Testis (tissue), 3 donors: Measurements from ENCODE around the gene PSMD1. TPM values are rescaled to one million over a fixed set of nuclear protein-coding genes. Genes with fewer than 3 reads are reported as not detected.

Source experiments
- DNase-seq: peaks from one replicate; pipeline ENCODE4 v3.0.0-alpha.2; 2019
- H3K27ac ChIP-seq, 2 donors: fragments of 200-600 bp; sonication (generic); one replicate each; pipeline ENCODE4 v1.5.1; 2019
- H3K27me3 ChIP-seq: fragments of 200-600 bp; sonication (generic); one replicate; pipeline ENCODE4 v1.5.1; 2019
- H3K36me3 ChIP-seq: fragments of 200-600 bp; sonication (generic); one replicate; pipeline ENCODE4 v1.5.1; 2017; ENCODE audit warnings: low read depth; ENCODE audit errors: missing control alignments
- H3K4me1 ChIP-seq: fragments of 200-600 bp; sonication (generic); one replicate; pipeline ENCODE4 v1.5.1; 2019
- H3K4me3 ChIP-seq, 2 donors: fragments of 200-600 bp; sonication (generic); one replicate each; pipeline ENCODE4 v1.5.1; 2017 to 2019
- H3K9me3 ChIP-seq: fragments of 200-600 bp; sonication (generic); one replicate; pipeline ENCODE4 v1.5.1; 2017
- CTCF ChIP-seq, 3 experiments: fragments of 450-650 bp in 2 of 3; fragments of 200-600 bp in 1 of 3; sonication (generic) in 1 of 3; IDR thresholded peaks; one replicate each; pipeline ENCODE4 v1.5.1; 2016 to 2019; ENCODE audit warnings: antibody characterized with exemption in 3 of 3, mild to moderate bottlenecking in 2 of 3, moderate library complexity in 1 of 3
- POLR2A ChIP-seq: fragments of 450-650 bp; IDR thresholded peaks from one replicate; pipeline ENCODE4 v1.6.1; 2017; ENCODE audit warnings: antibody characterized with exemption, mild to moderate bottlenecking, moderate library complexity
- WGBS, 2 donors: methylation state at CpG; one replicate each; pipeline ENCODE4 v1.1.5; 2018; 5-methylcytosine and 5-hydroxymethylcytosine counted together
- intact Hi-C: fragments of 100-400 bp; cut with DNase I; formaldehyde crosslinking; loops from one replicate; pipeline ENCODE4 v1.15.1; 2023; ENCODE audit warnings: low total_unique reads
- polyA plus RNA-seq: library from polyadenylated mRNA; stranded (reverse); fragments of 350-450 nt; fragmentation: Illumina TruSeq; extraction: RNeasy Lipid Tissue Mini Kit (QIAGEN cat#74804); gene quantifications from one replicate; pipeline ENCODE4 v1.2.3, GENCODE V29; 2014; ENCODE audit warnings: low read depth, low replicate concordance; ENCODE audit not compliant: insufficient read depth
- total RNA-seq, 2 donors: library from RNA; depleted of rRNA; stranded (reverse); fragments of >200 nt; gene quantifications; one replicate each; pipeline ENCODE4 v1.2.3, GENCODE V29; 2016

The PSMD1 gene
- total and polyA plus RNA-seq, 3 donors from 2014 or later: 60.8 to 69.6 (median 66.8) TPM

- no peak for DNase-seq
- Histone ChIP-seq H3K27ac (no peak overlapping the region), H3K4me3 (no peak overlapping the region), H3K9me3 (no peaks in the 10 kb centered on the region), H3K27me3 (no peaks in the 10 kb centered on the region), H3K36me3 (no peaks in the 10 kb centered on the region), H3K4me1 (no peaks in the 10 kb centered on the region)
- TF ChIP-seq CTCF (IDR thresholded peaks at IDR 0.05): no peak
- no peak for TF ChIP-seq POLR2A
- intact Hi-C loops: no loop called here
- 89 to 95% methylated on average over 7 of the region's 7 CpGs for WGBS, 2 donors
Observed at GRCh38 chr2:231203087-231203486, 146.4 kb downstream of the PSMD1 start.

GRCh38 chr2:231204146-231204545, 147.5 kb downstream of the PSMD1 start:
- Histone ChIP-seq H3K27me3 (no peaks in the 10 kb centered on the region), H3K9me3 (no peaks in the 10 kb centered on the region), H3K4me3 (no peak overlapping the region), H3K4me1 (no peaks in the 10 kb centered on the region), H3K36me3 (no peaks in the 10 kb centered on the region), H3K27ac (no peak overlapping the region)
- TF ChIP-seq POLR2A (no peak), CTCF (IDR thresholded peaks at IDR 0.05) (no peak)
- WGBS, 2 donors: 96 to 97% methylated on average over 3 of the region's 3 CpGs
- DNase-seq: no peak
- intact Hi-C loops: no loop called here

- intact Hi-C loops: no loop called here
- WGBS, 2 donors: 91 to 95% methylated on average over 5 of the region's 5 CpGs
- Histone ChIP-seq H3K4me1 (no peaks in the 10 kb centered on the region), H3K9me3 (no peaks in the 10 kb centered on the region), H3K4me3 (no peak overlapping the region), H3K27ac (no peak overlapping the region), H3K36me3 (no peaks in the 10 kb centered on the region), H3K27me3 (no peaks in the 10 kb centered on the region)
- DNase-seq: no peak
- TF ChIP-seq CTCF (IDR thresholded peaks at IDR 0.05) (no peak), POLR2A (no peak)
Observed at GRCh38 chr2:231204581-231204980, 147.9 kb downstream of the PSMD1 start.

- no peak overlapping the region for H3K4me3 ChIP-seq
- no peak overlapping the region for H3K27ac ChIP-seq
- WGBS, 2 donors: 88 to 96% methylated on average over 4 of the region's 4 CpGs
- DNase-seq: no peak
- intact Hi-C loops: no loop called here
- H3K27me3 ChIP-seq: no peaks in the 10 kb centered on the region
- no peaks in the 10 kb centered on the region for H3K36me3 ChIP-seq
- no peak for TF ChIP-seq POLR2A
- no peak for TF ChIP-seq CTCF (IDR thresholded peaks at IDR 0.05)
- no peaks in the 10 kb centered on the region for H3K4me1 ChIP-seq
- no peaks in the 10 kb centered on the region for H3K9me3 ChIP-seq
Observed at GRCh38 chr2:231207734-231208133, 151.1 kb downstream of the PSMD1 start.

- no peaks in the 10 kb centered on the region for H3K27me3 ChIP-seq
- H3K36me3 ChIP-seq: no peaks in the 10 kb centered on the region
- H3K4me3 ChIP-seq: no peak overlapping the region
- no peak for DNase-seq
- no peak for TF ChIP-seq POLR2A
- no peak for TF ChIP-seq CTCF (IDR thresholded peaks at IDR 0.05)
- no peaks in the 10 kb centered on the region for H3K4me1 ChIP-seq
- WGBS, 2 donors: 90 to 92% methylated on average over 3 of the region's 3 CpGs
- no peak overlapping the region for H3K27ac ChIP-seq
- intact Hi-C loops: no loop called here
- no peaks in the 10 kb centered on the region for H3K9me3 ChIP-seq
Observed at GRCh38 chr2:231210782-231211181, 154.1 kb downstream of the PSMD1 start.
